ENCODE results near the gene DDIT4.
"Not testable (repeated sequence)": the region's sequence is repeated elsewhere in the genome, so short reads cannot be mapped to it uniquely, and the experiment has no call there.

Gene DDIT4

GRCh38 chr10:72297281-72297804 is 23.6 kb downstream of the DDIT4 start:
- peak; percentile 97 for DNase-seq

- peak; percentile 94 for DNase-seq
Observed at GRCh38 chr10:72297805-72298591, 24.3 kb downstream of the DDIT4 start.

GRCh38 chr10:72298592-72299519 is 25.1 kb downstream of the DDIT4 start:
- no peak for DNase-seq

- DNase-seq, result no peak
Observed at GRCh38 chr10:72303424-72304128, 29.9 kb downstream of the DDIT4 start.

GRCh38 chr10:72306215-72306760 is 32.6 kb downstream of the DDIT4 start:
- no peak for DNase-seq

GRCh38 chr10:72307711-72308110 is 34.0 kb downstream of the DDIT4 start:
- not testable (repeated sequence) for DNase-seq

GRCh38 chr10:72308320-72308987 is 34.7 kb downstream of the DDIT4 start:
- DNase-seq, result peak; percentile 38

GRCh38 chr10:72309290-72310240 is 35.8 kb downstream of the DDIT4 start:
- DNase-seq, result no peak

GRCh38 chr10:72310241-72310633 is 36.5 kb downstream of the DDIT4 start:
- no peak for DNase-seq

GRCh38 chr10:72310636-72311035 is 36.9 kb downstream of the DDIT4 start:
- DNase-seq, result no peak

- DNase-seq, result no peak
Observed at GRCh38 chr10:72311667-72312066, 37.9 kb downstream of the DDIT4 start.

- no peak for DNase-seq
Observed at GRCh38 chr10:72312865-72313391, 39.2 kb downstream of the DDIT4 start.

- no peak for DNase-seq
Observed at GRCh38 chr10:72314263-72314662, 40.5 kb downstream of the DDIT4 start.

- DNase-seq, result no peak
Observed at GRCh38 chr10:72315054-72315453, 41.3 kb downstream of the DDIT4 start.

- DNase-seq, result no peak
Observed at GRCh38 chr10:72315611-72316385, 42.1 kb downstream of the DDIT4 start.

- DNase-seq, result no peak
Observed at GRCh38 chr10:72316386-72316700, 42.6 kb downstream of the DDIT4 start.

GRCh38 chr10:72316748-72317435 is 43.2 kb downstream of the DDIT4 start:
- DNase-seq, result peak; percentile 33

GRCh38 chr10:72318418-72319262 is 44.9 kb downstream of the DDIT4 start:
- DNase-seq, result no peak

Data from GDM1 (cell line).